Measurements from ENCODE around the gene AKT1. TPM values are rescaled to one million over a fixed set of nuclear protein-coding genes. Genes with fewer than 3 reads are reported as not detected.

AKT1 gene
- total RNA-seq, 2 experiments from 2014 or later = 131 to 133 TPM

GRCh38 chr14:104794099-104794498, 1.4 kb downstream of the AKT1 start:
- peak overlapping the region; percentile 84 for H3K4me3 Mint-ChIP-seq
- H3K27me3 Mint-ChIP-seq = no peaks in the 10 kb centered on the region
- peak overlapping the region; percentile 62 for H3K27ac Mint-ChIP-seq
- no peaks in the 10 kb centered on the region for H3K36me3 Mint-ChIP-seq
- ChIA-PET POLR2A (interaction anchor here (1.2 to 1.4 kb wide), 2 partner anchors 24 to 41 kb away, joined by 3 to 9 read pairs; partner anchors contain the start of gene SIVA1), CTCF (interaction anchor here (0.7 to 1.5 kb wide), 3 partner anchors 23 to 32 kb away, joined by 3 to 7 read pairs (median 5); no protein-coding TSS in a partner anchor)
- intact Hi-C loops (cut with micrococcal nuclease) = no loop called here
- no peaks in the 10 kb centered on the region for H3K9me3 Mint-ChIP-seq
- peak; percentile 48 for DNase-seq
- H3K4me1 Mint-ChIP-seq (ENCODE audit: low read depth) = peaks cover 38% of the 10 kb centered on the region

- ChIA-PET POLR2A (interaction anchor here (1.4 kb wide), 1 partner anchor 24 kb away, joined by 3 read pairs; no protein-coding TSS in a partner anchor), CTCF (no interaction called here)
- intact Hi-C loops (cut with micrococcal nuclease) = no loop called here
- H3K27me3 Mint-ChIP-seq = no peaks in the 10 kb centered on the region
- no peaks in the 10 kb centered on the region for H3K36me3 Mint-ChIP-seq
- no peaks in the 10 kb centered on the region for H3K9me3 Mint-ChIP-seq
- H3K4me1 Mint-ChIP-seq (ENCODE audit: low read depth) = peaks cover 37% of the 10 kb centered on the region
- H3K27ac Mint-ChIP-seq = no peak overlapping the region
- H3K4me3 Mint-ChIP-seq = peak overlapping the region; percentile 84
- DNase-seq = no peak
These were observed 1.9 kb downstream of the AKT1 start for GRCh38 chr14:104793703-104793959.

GRCh38 chr14:104792945-104793702, 2.4 kb downstream of the AKT1 start:
- no peaks in the 10 kb centered on the region for H3K9me3 Mint-ChIP-seq
- DNase-seq = no peak
- H3K4me1 Mint-ChIP-seq (ENCODE audit: low read depth) = peaks cover 37% of the 10 kb centered on the region
- no peaks in the 10 kb centered on the region for H3K27me3 Mint-ChIP-seq
- peak overlapping the region; percentile 84 for H3K4me3 Mint-ChIP-seq
- intact Hi-C loops (cut with micrococcal nuclease) = no loop called here
- CTCF ChIA-PET = no interaction called here
- H3K36me3 Mint-ChIP-seq = no peaks in the 10 kb centered on the region
- POLR2A ChIA-PET = no interaction called here
- no peak overlapping the region for H3K27ac Mint-ChIP-seq

- CTCF ChIA-PET = interaction anchor here (1.0 kb wide), 1 partner anchor 24 kb away, joined by 3 read pairs; no protein-coding TSS in a partner anchor
- intact Hi-C loops (cut with micrococcal nuclease) = no loop called here
These were observed 3.3 kb downstream of the AKT1 start for GRCh38 chr14:104792101-104792884.

GRCh38 chr14:104791425-104791824, 4.1 kb downstream of the AKT1 start:
- H3K4me1 Mint-ChIP-seq (ENCODE audit: low read depth) = peaks cover 38% of the 10 kb centered on the region
- no peak overlapping the region for H3K27ac Mint-ChIP-seq
- no peaks in the 10 kb centered on the region for H3K9me3 Mint-ChIP-seq
- intact Hi-C loops (cut with micrococcal nuclease) = no loop called here
- no peak overlapping the region for H3K4me3 Mint-ChIP-seq
- no peaks in the 10 kb centered on the region for H3K36me3 Mint-ChIP-seq
- ChIA-PET CTCF (interaction anchor here (0.8 kb wide), 1 partner anchor 68 kb away, joined by 3 read pairs; no protein-coding TSS in a partner anchor), POLR2A (interaction anchor here (0.7 kb wide), 1 partner anchor 9 kb away, joined by 5 read pairs; no protein-coding TSS in a partner anchor)
- no peak for DNase-seq
- no peaks in the 10 kb centered on the region for H3K27me3 Mint-ChIP-seq

More at GRCh38 chr14:104792101-104792884, 3.3 kb downstream of the AKT1 start:
- POLR2A ChIA-PET = interaction anchor here (0.7 kb wide), 1 partner anchor 10 kb away, joined by 5 read pairs; no protein-coding TSS in a partner anchor
- Mint-ChIP-seq H3K36me3 (no peaks in the 10 kb centered on the region), H3K27me3 (no peaks in the 10 kb centered on the region), H3K4me1 (ENCODE audit: low read depth) (peaks cover 35% of the 10 kb centered on the region), H3K9me3 (no peaks in the 10 kb centered on the region), H3K4me3 (no peak overlapping the region), H3K27ac (no peak overlapping the region)
- no peak for DNase-seq

DNA sequence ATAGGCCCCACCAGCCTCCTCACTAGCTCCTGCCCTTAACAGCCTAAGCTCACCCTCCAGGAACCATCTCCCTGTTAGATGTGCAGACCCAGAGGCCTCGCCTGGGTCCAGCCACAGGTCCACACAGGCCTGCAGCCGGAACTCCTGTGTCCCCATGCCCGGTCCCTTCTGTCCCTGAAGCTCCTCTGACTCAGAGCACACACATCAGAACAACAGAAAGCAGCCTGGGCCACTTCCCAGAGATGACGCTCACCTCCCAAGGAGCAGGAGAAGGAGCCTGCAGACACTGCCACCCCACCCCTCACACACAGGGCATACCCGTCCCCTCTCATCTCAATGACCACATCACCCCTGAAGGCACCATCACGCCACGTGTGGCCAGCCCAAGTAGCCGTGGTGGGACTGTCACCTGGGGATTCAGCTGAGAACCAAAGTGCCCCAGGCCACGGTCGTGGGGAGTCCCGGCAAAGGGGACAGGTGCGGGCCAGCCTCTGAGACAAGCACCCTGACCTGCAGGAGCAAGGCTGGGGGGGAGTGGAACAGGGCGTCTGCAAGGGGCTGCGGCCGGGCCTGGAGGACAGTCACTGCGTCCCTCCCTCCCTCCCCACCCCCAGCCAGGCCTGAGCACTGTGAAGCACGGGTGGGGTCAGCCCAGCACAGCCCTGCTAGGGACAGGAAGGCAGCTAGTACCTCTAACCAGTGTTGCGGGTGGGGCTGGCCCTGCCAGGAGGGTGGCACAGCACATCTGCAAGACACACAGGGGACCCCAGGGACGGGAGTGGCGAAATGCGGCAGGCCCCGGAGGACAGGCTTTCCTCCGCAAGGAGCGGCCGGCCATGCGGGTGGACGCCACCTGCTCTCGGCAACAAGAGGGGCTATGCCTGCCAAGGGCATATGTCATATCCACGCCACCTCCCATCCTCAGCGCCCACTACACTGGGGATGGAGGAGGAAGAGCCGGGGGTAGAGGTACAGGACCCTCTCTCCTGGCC, 5.5 kb downstream of the AKT1 start:
- CTCF ChIA-PET = no interaction called here
- DNase-seq = no peak
- H3K27me3 Mint-ChIP-seq = no peaks in the 10 kb centered on the region
- H3K9me3 Mint-ChIP-seq = no peaks in the 10 kb centered on the region
- intact Hi-C loops (cut with micrococcal nuclease) = no loop called here
- H3K4me1 Mint-ChIP-seq (ENCODE audit: low read depth) = peaks cover 36% of the 10 kb centered on the region
- no peak overlapping the region for H3K27ac Mint-ChIP-seq
- no peaks in the 10 kb centered on the region for H3K36me3 Mint-ChIP-seq
- no peak overlapping the region for H3K4me3 Mint-ChIP-seq
- POLR2A ChIA-PET = no interaction called here

DNA sequence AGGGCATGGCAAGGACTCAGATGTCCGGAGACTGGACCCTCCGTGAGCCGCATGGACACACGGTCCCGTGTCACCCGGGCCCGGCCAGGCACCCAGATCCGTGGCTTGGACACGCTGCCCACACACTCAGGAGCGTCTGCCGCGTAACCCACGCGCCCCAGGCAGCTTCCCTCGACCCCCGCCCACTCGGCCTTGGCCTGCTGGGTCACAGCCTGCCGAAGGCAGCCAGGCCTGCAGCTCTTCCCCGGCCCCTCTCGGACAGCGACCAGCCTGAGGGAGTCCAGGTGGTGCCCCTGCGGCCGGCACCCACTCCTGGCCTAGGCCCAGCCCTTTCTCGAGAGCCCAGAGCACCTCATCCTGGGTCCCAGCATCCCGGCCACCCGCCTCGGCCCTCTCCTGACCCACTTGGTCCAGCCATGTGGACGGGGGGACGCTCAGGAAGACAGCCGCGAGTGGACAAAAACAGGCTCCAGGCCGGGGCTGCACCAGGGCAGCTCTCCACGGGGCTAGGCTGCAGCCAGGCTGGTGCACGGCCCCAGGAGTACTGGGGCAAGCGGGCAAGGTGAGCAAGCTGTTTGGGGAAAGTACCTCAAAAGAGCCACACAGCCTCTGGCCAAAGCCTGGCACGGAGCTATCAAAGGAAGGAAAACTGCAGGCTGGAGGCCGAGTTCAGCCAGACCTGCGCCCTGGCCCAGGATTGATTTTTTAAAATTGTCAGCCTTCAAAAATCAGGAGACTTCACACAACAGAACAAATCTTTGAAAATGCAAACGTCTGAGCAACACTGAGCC, 6.5 kb downstream of the AKT1 start:
- intact Hi-C loops (cut with micrococcal nuclease) = no loop called here
- ChIA-PET CTCF (interaction anchor here (1.1 kb wide), 2 partner anchors 12 to 20 kb away, joined by 3 read pairs; partner anchors contain the start of gene ZBTB42), POLR2A (no interaction called here)
- no peaks in the 10 kb centered on the region for H3K36me3 Mint-ChIP-seq
- no peak overlapping the region for H3K27ac Mint-ChIP-seq
- H3K9me3 Mint-ChIP-seq = no peaks in the 10 kb centered on the region
- peaks cover 30% of the 10 kb centered on the region for H3K4me1 Mint-ChIP-seq (ENCODE audit: low read depth)
- no peaks in the 10 kb centered on the region for H3K27me3 Mint-ChIP-seq
- DNase-seq = no peak
- no peak overlapping the region for H3K4me3 Mint-ChIP-seq

- Mint-ChIP-seq H3K9me3 (no peaks in the 10 kb centered on the region), H3K4me1 (ENCODE audit: low read depth) (peaks cover 22% of the 10 kb centered on the region), H3K27ac (no peak overlapping the region), H3K36me3 (no peaks in the 10 kb centered on the region), H3K4me3 (no peak overlapping the region), H3K27me3 (no peaks in the 10 kb centered on the region)
- POLR2A ChIA-PET = no interaction called here
- DNase-seq = no peak
- intact Hi-C loops (cut with micrococcal nuclease) = no loop called here
- CTCF ChIA-PET = interaction anchor here (1.1 kb wide), 2 partner anchors 13 to 20 kb away, joined by 3 read pairs; partner anchors contain the start of gene ZBTB42
These were observed 7.3 kb downstream of the AKT1 start for GRCh38 chr14:104788161-104788818.

GRCh38 chr14:104787736-104788135, 7.8 kb downstream of the AKT1 start:
- CTCF ChIA-PET = no interaction called here
- no peaks in the 10 kb centered on the region for H3K9me3 Mint-ChIP-seq

GRCh38 chr14:104786726-104787675, 8.5 kb downstream of the AKT1 start:
- no peak overlapping the region for H3K4me3 Mint-ChIP-seq

More at GRCh38 chr14:104787736-104788135, 7.8 kb downstream of the AKT1 start:
- no peak for DNase-seq
- POLR2A ChIA-PET = no interaction called here
- Mint-ChIP-seq H3K4me3 (no peak overlapping the region), H3K27ac (no peak overlapping the region), H3K27me3 (no peaks in the 10 kb centered on the region), H3K4me1 (ENCODE audit: low read depth) (peaks cover 17% of the 10 kb centered on the region), H3K36me3 (no peaks in the 10 kb centered on the region)
- intact Hi-C loops (cut with micrococcal nuclease) = no loop called here

More at GRCh38 chr14:104786726-104787675, 8.5 kb downstream of the AKT1 start:
- ChIA-PET POLR2A (no interaction called here), CTCF (interaction anchor here (0.8 kb wide), 1 partner anchor 16 kb away, joined by 3 read pairs; no protein-coding TSS in a partner anchor)
- intact Hi-C loops (cut with micrococcal nuclease) = no loop called here
- H3K27ac Mint-ChIP-seq = no peak overlapping the region
- H3K9me3 Mint-ChIP-seq = no peaks in the 10 kb centered on the region
- H3K36me3 Mint-ChIP-seq = no peaks in the 10 kb centered on the region
- peaks cover 14% of the 10 kb centered on the region for H3K4me1 Mint-ChIP-seq (ENCODE audit: low read depth)
- DNase-seq = no peak
- no peaks in the 10 kb centered on the region for H3K27me3 Mint-ChIP-seq
